Raji (cell line): ENCODE measurements around the gene OCIAD1.
A peak's percentile ranks its signal among the peaks of the same experiment; 100 is the strongest.

Source experiments
- POLR2A ChIP-seq: IDR thresholded peaks from 2 replicates; pipeline ENCODE4 v1.6.1; 2011; ENCODE audit warnings: low read depth, low read length, control low read depth; ENCODE audit not compliant: insufficient read depth

Gene OCIAD1

GRCh38 chr4:48830706-48831531 lies at the start of gene OCIAD1:
Gene OCIAD1, plus strand, starts transcription at chr4:48831088. Its CDS starts 1,537 bp downstream, at chr4:48832625.
- TF ChIP-seq POLR2A: peak; percentile 81

GRCh38 chr4:48781968-48782367 lies 48.9 kb upstream of the OCIAD1 start:
- TF ChIP-seq POLR2A: no peak

- no peak for TF ChIP-seq POLR2A
These were observed 45.6 kb upstream of the OCIAD1 start for GRCh38 chr4:48785302-48785701.

GRCh38 chr4:48786549-48786948 lies 44.3 kb upstream of the OCIAD1 start:
- no peak for TF ChIP-seq POLR2A

- no peak for TF ChIP-seq POLR2A
These were observed 43.8 kb upstream of the OCIAD1 start for GRCh38 chr4:48787056-48787455.

- no peak for TF ChIP-seq POLR2A
These were observed 40.3 kb upstream of the OCIAD1 start for GRCh38 chr4:48790561-48790960.

- no peak for TF ChIP-seq POLR2A
These were observed 39.6 kb upstream of the OCIAD1 start for GRCh38 chr4:48791313-48791712.

GRCh38 chr4:48792348-48793006 lies 38.4 kb upstream of the OCIAD1 start:
- no peak for TF ChIP-seq POLR2A

GRCh38 chr4:48795108-48795507 lies 35.8 kb upstream of the OCIAD1 start:
- no peak for TF ChIP-seq POLR2A

GRCh38 chr4:48796191-48796926 lies 34.5 kb upstream of the OCIAD1 start:
- TF ChIP-seq POLR2A: no peak

GRCh38 chr4:48796927-48797679 lies 33.8 kb upstream of the OCIAD1 start:
- no peak for TF ChIP-seq POLR2A

GRCh38 chr4:48798117-48798516 lies 32.8 kb upstream of the OCIAD1 start:
- TF ChIP-seq POLR2A: no peak

GRCh38 chr4:48799157-48799556 lies 31.7 kb upstream of the OCIAD1 start:
- no peak for TF ChIP-seq POLR2A

GRCh38 chr4:48801016-48801715 lies 29.7 kb upstream of the OCIAD1 start:
- TF ChIP-seq POLR2A: no peak
